ENCODE data around the gene MBD2.

MBD2 gene, protein sequence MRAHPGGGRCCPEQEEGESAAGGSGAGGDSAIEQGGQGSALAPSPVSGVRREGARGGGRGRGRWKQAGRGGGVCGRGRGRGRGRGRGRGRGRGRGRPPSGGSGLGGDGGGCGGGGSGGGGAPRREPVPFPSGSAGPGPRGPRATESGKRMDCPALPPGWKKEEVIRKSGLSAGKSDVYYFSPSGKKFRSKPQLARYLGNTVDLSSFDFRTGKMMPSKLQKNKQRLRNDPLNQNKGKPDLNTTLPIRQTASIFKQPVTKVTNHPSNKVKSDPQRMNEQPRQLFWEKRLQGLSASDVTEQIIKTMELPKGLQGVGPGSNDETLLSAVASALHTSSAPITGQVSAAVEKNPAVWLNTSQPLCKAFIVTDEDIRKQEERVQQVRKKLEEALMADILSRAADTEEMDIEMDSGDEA

DNA sequence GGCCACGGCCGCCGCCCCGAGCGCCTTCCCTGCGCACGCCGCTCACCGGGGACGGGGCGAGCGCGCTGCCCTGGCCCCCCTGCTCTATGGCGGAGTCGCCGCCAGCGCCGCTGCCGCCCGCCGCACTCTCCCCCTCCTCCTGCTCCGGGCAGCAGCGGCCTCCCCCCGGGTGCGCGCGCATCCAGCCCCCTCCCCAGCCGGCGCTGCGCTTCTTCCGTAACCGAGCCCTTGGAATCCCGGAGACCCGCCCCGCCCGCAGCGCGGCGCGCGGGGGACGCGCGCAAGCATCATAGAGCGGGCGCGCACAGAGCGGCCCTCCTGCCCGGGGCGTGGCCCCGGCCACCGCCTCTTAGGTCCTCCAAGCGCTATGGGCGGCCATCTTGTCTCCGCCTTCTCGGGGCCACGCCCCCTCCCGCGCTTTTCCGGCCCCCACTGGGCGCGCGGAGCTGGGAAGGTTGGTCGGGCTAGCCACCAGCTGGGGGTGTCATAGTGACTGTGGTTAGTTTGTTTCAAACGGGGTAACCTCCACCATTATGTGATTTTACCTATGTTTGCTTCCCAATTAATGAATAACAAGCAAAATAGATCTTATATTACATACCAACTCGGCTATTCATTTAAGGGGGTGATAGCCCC lies at the start of gene MBD2:
Gene MBD2 (minus strand): TSS at position 291 of the 636 bp plus-strand sequence. CDS start 110 bp downstream, at position 181.
- ChIA-PET POLR2A (ENCODE audit: low non-redundant PET) (interaction anchor here (1.3 kb wide), 1 partner anchor 45 kb away, joined by 4 read pairs; no protein-coding TSS in a partner anchor), CTCF (no interaction called here)
- TF ChIP-seq, protein P1, sequence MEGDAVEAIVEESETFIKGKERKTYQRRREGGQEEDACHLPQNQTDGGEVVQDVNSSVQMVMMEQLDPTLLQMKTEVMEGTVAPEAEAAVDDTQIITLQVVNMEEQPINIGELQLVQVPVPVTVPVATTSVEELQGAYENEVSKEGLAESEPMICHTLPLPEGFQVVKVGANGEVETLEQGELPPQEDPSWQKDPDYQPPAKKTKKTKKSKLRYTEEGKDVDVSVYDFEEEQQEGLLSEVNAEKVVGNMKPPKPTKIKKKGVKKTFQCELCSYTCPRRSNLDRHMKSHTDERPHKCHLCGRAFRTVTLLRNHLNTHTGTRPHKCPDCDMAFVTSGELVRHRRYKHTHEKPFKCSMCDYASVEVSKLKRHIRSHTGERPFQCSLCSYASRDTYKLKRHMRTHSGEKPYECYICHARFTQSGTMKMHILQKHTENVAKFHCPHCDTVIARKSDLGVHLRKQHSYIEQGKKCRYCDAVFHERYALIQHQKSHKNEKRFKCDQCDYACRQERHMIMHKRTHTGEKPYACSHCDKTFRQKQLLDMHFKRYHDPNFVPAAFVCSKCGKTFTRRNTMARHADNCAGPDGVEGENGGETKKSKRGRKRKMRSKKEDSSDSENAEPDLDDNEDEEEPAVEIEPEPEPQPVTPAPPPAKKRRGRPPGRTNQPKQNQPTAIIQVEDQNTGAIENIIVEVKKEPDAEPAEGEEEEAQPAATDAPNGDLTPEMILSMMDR (conservative IDR thresholded peaks at IDR 0.05; ENCODE audit: low read depth), result no peak
- peak; percentile 66 for DNase-seq (ENCODE audit: low spot score)
- H3K27ac ChIP-seq, result peak within 1 kb of the TSS; percentile 97

DNA sequence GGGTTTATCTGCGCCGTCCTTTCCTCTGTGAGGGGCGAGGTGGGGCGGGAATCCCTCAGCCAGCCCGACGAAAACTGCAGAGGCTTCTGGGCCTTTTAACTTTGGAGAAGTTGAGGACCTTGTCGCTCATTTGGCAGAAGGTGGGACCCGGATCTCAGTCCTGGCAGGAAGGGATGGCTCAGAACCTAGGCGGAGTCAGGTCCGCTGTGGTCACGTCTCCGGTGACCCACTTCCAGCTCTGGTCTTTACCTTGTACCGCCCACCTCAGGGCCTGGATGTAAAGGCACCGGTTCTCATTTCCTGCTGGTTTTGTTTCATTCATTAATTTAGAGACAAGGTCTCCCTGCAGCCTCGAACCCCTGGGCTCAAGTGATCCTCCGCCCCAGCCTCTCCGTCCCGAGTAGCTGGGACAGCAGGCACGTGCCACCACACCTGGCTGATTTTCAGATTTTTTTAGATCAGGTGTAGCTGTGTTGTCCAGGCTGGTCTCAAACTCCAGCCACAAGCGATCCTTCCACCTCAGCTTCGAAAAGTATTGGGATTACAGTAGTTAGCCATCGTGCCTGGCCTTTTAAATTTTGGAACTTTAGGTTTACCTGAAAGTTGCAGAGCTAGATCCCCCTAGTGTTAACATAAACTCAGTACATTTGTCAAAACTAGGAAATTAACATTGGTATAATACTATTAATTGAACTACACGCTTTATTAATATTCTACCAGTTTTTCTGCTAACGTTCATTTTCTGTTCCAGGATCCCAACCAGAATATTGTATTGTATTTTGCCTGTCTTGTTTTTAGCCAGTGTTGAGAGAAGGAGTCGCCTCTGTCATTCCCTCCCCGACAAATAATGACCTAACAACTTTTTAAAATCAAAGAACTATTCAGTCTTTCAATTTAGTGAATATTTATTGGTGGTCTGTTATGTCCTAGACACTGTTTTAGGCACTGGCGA lies 45.7 kb upstream of the MBD2 start:
- ChIA-PET POLR2A (ENCODE audit: low non-redundant PET) (interaction anchor here (1.0 to 1.7 kb wide), 2 partner anchors 45 to 47 kb away, joined by 4 read pairs; partner anchors contain the start of gene MBD2), CTCF (interaction anchor here (2.3 kb wide), 1 partner anchor 48 kb away, joined by 15 read pairs; no protein-coding TSS in a partner anchor)
- no peak for DNase-seq (ENCODE audit: low spot score)
- peak overlapping the region; percentile 96 for H3K27ac ChIP-seq
- TF ChIP-seq, protein P1 (conservative IDR thresholded peaks at IDR 0.05; ENCODE audit: low read depth), result peak; percentile 56; the same call in 1 of the 2 replicates

DNA sequence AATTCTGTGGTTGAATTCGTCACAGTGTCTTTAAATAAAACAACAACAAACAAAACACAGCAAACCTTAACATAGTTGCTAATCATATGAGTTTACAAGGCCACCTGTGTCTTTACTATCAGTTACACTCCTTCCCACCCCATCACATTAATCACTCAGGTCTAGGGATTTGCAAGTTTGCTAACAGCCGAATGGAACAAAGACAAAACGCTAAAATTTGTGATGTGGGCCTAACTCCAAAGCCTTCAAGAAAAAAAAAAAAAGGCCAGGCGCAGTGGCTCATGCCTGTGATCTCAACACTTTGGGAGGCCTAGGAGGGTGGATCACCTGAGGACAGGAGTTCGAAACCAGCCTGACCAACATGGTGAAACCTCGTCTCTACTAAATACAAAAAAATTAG lies 44.3 kb upstream of the MBD2 start:
- CTCF ChIA-PET, result no interaction called here
- POLR2A ChIA-PET (ENCODE audit: low non-redundant PET), result no interaction called here
- TF ChIP-seq, protein P1 (conservative IDR thresholded peaks at IDR 0.05; ENCODE audit: low read depth), result no peak
- DNase-seq (ENCODE audit: low spot score), result no peak
- peak overlapping the region; percentile 96 for H3K27ac ChIP-seq

DNA sequence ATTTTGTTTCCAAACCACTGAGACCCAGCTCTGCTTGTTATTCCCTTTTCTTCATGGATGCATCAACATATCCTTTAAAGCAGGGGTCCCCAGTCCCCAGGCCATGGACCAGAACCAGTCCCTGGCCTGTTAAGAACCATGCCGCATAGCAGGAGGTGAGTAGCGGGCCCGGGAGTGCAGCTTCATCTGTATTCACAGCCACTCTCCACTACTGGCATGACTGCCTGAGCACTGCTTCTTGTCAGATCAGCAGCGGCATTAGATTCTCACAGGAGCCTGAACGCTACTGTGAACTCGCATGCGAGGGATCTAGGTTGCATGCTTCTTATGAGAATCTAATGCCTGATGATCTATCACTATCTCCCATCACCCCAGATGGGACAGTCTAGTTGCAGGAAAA lies 43.2 kb upstream of the MBD2 start:
- CTCF ChIA-PET, result no interaction called here
- no peak for DNase-seq (ENCODE audit: low spot score)
- TF ChIP-seq, protein P1 (conservative IDR thresholded peaks at IDR 0.05; ENCODE audit: low read depth), result no peak
- H3K27ac ChIP-seq, result no peak overlapping the region
- POLR2A ChIA-PET (ENCODE audit: low non-redundant PET), result no interaction called here

DNA sequence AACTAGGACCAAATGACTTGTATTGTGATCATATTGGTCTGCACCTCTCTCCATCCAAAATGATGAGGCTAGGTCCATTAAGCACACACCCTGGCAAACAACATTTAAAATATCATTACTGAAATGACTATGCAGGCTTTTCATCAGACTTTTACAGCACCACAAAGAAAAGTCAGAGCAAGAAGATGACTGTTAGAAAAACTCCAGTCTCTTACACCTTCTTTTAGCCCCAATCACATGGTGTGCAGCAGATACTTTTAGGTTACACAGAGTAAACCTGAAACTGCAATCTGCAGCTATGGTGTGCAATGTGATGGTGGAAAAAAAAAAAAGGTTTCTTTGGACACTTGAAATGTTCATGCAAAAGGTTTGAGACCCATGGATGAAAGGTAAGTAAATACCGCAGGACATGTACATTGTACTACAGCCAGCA lies 39.5 kb upstream of the MBD2 start:
- H3K27ac ChIP-seq, result no peak overlapping the region
- CTCF ChIA-PET, result no interaction called here
- no peak for DNase-seq (ENCODE audit: low spot score)
- TF ChIP-seq, protein P1 (conservative IDR thresholded peaks at IDR 0.05; ENCODE audit: low read depth), result no peak
- POLR2A ChIA-PET (ENCODE audit: low non-redundant PET), result no interaction called here

DNA sequence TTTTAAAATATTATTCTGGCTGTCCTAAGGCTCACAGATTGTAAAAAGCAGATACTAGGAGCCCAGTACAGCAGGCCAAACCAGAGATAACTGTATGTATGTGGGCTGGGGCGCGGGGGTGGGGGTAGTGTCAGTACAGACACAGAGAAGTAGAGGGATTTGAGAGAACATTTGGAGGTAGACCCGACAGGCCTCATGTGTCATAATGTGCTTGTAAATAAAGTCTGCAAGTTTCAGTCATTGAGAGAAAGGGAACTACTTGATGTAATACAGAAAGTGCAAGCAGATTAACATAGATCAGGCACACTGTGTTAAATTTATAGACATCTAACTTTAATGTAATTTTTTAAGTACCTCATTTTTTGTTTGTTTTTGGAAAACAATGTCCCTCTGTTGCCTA lies 37.4 kb upstream of the MBD2 start:
- TF ChIP-seq, protein P1 (conservative IDR thresholded peaks at IDR 0.05; ENCODE audit: low read depth), result no peak
- no peak for DNase-seq (ENCODE audit: low spot score)
- ChIA-PET POLR2A (ENCODE audit: low non-redundant PET) (no interaction called here), CTCF (no interaction called here)
- H3K27ac ChIP-seq, result no peak overlapping the region
